Measurements from ENCODE around the gene OR2T3.
"Not testable (repeated sequence)": the region's sequence is repeated elsewhere in the genome, so short reads cannot be mapped to it uniquely, and the experiment has no call there.

Gene OR2T3, protein sequence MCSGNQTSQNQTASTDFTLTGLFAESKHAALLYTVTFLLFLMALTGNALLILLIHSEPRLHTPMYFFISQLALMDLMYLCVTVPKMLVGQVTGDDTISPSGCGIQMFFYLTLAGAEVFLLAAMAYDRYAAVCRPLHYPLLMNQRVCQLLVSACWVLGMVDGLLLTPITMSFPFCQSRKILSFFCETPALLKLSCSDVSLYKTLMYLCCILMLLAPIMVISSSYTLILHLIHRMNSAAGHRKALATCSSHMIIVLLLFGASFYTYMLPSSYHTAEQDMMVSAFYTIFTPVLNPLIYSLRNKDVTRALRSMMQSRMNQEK

DNA sequence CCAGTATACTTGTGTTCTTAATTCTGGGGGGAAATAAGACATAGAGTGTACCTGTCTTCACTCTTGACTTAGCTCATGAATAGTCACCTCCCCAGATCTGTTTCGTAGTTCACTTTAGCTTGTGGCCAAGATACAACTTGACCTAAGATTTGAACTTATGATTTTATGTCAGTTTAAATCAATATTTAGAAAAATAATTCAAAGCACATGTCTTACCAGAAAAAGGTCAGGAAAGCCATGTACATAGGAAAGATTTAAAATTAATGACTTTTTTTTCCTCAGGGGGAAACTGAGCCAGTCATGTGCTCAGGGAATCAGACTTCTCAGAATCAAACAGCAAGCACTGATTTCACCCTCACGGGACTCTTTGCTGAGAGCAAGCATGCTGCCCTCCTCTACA is at the start of gene OR2T3:
Gene OR2T3, plus strand, starts transcription at position 301 of the 400 bp plus-strand sequence. Its CDS starts 0 bp downstream, at position 301.
- DNase-seq (ENCODE audit: low spot score), result not testable (repeated sequence)

DNA sequence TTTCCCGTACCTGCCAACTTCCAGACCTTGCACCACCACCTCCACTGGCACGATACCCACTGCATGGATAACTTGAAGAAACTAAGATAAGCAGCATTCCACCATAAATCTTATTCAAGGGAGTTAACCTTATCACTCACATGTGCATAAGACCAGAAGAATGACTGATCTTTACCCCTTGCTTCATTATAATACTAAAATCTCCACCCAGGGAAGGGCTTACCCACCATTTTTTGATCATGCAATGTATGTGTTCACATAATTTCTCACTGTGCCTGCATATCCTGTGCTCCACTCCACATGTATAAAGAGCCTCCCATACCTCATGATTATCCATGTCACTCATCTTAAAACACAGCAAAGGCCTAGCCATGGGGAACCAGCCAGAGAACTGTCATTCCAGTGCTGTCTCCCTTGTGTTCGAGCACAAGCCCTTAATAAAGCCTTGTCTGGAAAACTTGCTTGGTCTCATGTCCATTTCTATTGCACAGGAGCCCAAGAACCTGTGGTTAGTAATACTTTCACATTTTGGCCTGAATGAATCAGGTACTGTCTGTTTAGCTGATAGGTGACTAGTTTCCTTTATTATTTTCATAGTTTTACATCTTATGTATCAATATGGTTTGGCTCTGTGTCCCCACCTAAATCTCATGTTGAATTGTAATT is 45.5 kb upstream of the OR2T3 start:
- DNase-seq (ENCODE audit: low spot score), result not testable (repeated sequence)

DNA sequence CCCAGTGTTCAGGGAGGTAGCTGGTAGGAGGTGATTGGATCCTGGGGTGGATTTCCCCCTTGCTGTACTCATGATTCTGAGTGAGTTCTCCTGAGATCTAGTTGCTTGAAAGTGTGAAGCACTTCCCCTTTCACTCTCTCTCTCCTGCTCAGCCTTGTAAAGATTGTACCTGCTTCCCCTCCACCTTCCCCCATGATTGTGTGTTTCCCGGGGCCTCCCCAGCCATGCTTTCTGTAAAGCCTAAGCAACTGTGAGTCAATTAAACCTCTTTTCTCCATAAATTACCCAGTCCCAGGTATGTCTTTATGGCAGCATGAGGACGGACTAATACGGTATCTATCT is 45.0 kb upstream of the OR2T3 start:
- not testable (repeated sequence) for DNase-seq (ENCODE audit: low spot score)

DNA sequence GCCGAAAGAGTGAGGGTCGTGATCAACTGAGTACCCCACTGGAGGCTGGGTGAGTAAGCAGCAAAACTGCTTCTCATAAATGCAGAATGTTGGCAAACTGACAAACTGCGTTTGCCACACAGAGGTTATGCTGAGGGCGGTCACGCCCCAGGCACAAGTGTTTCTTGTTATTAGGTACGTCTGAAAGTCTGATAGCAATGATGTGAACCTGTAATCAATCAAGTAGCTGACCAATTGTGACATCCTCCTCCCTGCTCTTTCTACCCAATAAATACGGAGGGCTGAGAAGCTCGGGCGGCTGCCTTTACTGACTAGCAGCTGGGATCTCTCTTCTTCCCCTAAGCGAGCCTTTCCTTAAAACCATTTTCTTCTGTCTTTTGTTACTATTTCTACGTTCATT is 41.5 kb upstream of the OR2T3 start:
- DNase-seq (ENCODE audit: low spot score), result not testable (repeated sequence)

DNA sequence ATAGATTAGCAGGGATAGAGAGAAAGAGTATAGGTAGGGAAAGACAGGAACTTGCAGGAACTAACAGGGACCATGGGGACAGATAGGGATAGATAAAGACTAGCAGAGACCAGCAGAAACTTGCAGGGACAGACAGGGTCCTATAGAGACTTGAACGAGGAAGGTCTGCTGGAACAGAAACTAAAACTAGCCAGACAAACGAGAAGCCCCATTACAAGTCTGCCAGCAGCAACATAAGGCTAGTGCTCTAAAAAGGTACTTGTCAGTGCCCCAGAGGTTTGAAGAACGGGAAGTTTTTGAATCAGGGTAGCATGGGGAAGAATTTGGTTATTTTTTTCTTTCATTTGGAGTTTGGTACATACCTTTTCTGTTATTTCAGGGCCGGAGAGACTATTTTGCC is 41.0 kb upstream of the OR2T3 start:
- not testable (repeated sequence) for DNase-seq (ENCODE audit: low spot score)

DNA sequence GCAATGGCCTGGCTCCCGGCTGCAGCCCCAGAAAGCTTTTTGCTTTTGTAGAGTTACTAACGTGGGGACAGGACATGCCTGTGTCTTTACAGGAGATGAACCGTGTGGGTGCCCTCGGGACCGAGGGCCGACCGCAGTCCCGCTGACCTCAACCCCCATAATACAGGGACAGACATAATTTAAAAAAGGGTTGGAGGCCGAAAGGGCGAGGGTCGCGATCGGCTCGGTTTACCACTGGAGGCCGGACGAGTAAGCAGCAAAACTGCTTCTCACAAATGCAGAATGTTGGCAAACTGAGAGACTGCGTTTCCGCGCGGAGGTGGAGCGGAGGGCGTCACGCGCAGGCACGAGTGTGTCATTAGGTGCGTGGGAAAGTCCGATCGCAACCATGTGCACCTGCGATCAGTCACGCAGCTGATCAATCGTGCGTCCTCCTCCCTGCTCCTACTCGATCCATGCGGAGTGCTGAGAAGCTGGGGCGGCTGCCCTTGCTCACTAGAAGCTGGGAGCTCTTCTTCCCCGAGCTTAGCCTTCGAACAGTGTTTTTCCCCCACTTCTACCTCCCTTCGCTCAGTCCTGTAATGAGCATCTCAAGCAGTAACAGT is 39.2 kb upstream of the OR2T3 start:
- not testable (repeated sequence) for DNase-seq (ENCODE audit: low spot score)

DNA sequence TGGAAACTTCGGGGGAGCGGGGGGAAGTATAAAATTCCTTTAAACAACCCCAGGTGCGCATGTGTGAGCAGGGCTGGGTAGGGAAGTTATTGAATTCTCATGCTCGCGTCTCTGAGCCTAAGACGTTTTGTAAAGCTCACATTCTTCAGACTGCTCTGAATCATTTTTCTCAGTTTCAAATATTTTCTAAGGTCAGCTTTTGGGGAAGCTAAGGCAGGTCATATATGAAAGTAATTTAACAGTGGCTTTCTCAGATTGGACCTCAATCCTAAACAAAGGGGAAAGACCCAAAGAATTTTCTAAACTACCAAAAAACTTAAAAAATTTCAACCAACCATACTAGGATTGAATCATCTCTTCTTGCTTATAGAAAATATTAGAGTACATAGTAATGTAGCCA is 38.2 kb upstream of the OR2T3 start:
- DNase-seq (ENCODE audit: low spot score), result not testable (repeated sequence)

DNA sequence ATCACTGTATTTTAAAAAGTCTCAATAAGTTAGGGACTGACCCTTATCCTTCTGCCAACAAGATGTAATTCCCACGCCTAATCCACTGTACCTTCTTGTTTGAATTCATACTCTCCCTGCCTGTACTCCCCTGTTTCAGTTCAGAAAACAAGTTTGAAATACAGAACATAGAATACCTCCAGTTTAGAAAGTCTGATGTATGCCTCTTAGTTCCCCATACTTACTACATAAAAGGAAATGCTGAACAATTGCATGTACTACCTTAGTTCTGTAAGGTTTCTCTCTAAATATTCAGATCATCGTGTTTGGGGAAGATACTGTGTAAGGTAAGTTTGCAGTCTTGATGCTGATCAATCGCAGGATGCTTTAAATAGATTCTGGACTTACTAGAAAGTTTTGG is 36.8 kb upstream of the OR2T3 start:
- not testable (repeated sequence) for DNase-seq (ENCODE audit: low spot score)

DNA sequence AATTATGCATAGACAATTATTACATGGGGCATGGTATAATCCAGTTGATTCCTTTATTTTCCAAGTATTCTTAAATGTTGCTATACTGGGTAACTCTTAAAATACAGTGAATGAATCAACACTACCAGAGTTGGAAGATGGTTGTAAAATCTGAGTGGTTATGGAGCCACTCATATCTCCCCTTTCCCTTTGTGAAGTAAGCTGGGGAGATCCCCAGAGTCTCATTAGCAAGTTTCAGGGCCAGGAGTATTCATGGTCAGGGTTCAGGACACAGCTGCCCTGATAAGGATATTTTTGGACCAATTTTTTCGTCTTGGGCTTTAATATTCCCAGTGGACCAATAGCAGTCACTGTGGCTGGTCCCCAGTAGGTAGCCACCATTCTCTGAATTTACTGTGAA is 34.5 kb upstream of the OR2T3 start:
- DNase-seq (ENCODE audit: low spot score), result not testable (repeated sequence)

DNA sequence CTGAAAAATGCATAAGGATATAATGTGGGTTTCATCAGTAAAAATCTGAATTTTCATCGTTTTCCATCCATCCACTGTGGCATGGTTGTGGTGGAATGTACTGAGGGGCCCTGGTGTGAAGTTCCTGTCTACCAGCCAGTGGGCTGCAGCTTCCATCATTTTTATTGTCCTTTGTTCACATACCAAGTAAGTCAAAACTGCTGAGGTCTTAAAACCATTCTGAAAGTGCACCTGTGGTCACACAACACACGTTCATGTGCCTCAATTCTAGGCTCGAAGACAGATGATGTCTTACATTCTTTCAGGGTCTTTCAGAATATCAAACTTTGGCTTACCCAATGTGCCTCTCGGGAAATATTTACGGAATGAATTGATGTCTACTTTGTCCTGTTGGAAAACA is 33.9 kb upstream of the OR2T3 start:
- DNase-seq (ENCODE audit: low spot score), result not testable (repeated sequence)

DNA sequence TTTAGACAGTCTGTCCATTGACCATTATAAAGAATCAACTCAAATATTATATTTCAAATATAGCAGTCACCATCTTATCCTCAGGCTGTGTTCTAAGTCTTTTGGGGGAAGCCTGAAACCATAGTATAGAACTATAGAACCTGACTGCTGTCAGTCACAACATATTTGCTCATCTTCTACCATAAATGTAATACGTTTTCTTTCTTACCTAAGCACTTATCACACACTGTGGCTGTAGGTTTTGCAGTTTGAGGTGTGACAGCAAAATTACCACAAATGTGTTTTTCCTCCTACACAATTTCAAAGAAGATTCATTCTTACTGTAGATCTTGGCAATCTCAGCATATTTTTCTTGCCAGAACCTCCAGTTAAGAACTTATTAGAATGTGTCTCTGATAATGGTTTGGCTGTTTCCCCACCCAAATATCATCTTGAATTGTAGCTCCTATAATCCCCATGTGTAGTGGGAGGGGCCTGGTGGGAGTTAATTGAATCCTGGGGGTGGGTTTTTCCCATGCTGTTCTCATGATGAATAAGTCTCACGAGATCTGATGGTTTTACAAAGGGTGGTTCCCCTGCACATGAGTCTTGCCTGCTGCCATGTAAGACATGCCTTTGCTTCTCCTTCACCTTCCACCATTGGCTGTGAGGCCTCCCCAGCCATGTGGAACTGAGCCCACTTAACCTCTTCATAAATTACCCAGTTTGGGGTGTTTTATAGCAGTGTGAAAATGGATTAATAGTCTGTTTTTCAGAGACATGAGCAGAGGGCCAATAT is 30.5 kb upstream of the OR2T3 start:
- not testable (repeated sequence) for DNase-seq (ENCODE audit: low spot score)

DNA sequence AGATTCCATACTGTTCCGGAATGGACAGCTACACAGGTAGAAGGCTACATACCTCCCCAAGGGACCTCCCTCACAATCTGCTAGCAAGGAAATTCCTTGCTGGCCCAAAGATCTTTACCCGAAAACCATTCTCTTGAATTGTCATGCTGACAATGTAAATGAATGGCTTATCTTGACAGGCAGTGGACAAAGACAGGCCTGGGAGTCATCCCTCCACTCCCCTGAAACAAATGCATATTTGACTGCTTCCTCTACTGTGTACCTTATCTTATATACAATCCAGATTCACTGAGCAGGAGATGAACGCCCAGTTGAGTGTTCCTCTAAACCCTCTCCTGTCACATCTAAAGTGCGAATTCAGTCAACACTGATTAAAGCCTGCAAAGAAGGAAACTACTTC is 28.5 kb upstream of the OR2T3 start:
- not testable (repeated sequence) for DNase-seq (ENCODE audit: low spot score)

DNA sequence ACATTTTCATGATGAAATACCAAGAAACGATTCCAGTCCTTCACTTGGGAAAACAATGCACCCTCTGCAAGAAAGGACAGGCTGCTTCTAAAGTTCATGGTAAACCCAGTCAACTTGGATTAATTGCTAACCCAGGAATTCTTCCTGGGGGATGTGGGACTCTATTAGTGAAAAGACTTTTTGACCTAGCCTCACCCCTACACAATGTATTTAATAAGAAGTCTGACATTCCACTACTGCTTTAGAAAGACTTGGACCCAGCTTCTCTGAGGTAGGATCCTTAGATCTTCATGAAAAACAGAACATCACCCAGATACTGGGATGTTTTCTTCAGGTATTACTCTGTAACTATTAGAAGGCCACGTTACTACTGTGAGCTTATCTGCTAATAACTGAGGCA is 27.8 kb upstream of the OR2T3 start, which contains the start of gene OR2T2:
Gene OR2T2, plus strand, starts transcription at position 239 of the 400 bp plus-strand sequence. CDS start 7,161 bp downstream, outside the sequence.
- DNase-seq (ENCODE audit: low spot score), result not testable (repeated sequence)

DNA sequence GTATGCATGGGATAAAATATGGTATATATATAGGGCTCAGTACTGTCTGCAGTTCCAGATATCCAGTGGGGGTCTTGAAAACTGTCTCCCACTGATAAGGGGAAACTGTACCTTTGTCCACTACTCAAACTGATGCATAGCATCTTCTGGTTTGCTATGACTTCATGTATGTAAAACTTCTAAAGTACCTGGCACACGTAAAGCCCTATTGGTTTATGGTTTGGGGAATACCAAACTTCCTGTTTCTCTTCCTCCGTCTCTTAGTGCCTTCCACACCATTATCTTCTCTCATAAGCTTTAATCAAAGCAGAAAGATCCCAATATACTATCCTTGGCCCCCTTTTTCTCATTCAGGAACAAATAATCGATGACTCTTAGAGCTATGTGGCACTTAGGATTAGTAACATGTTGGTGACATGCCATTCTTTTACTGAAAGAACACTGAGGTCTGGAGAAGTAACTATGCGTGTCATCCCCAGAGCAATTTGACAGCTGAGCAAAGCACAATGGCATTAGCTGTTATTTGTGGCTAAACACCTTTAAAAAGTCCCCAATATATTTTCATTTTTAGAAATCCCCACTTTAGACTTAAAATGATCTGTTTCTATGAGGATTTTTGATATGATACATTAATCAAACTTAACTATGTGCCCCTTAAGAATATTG is 24.6 kb upstream of the OR2T3 start:
- not testable (repeated sequence) for DNase-seq (ENCODE audit: low spot score)

DNA sequence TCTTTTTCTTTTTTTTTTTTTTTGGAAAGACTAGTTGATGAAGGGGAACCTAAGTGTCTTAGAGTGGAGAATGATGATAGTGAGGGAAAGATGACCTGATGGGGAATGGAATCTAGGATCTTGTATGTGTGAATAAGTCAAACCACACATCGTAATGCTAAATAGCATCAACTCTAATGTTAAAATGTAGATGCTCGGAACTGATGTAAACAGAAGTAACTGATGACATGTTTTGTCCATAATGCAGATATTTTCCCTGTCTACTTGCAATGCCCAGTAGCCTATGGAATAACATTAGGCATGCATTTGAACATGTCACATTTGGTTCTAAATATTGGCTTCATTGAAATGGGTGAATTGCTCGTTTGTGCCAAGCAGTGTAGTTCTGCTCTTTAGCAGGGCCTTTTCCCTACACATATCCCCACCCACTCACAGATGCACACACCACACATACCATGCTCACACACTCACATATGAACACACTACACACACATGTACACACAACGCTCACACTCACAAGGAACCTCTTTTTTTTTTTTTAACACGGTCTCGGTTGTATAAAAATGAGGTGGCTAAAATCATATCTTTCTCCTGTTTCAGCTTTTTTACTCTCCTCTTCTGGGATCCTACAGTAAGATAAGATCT is 23.2 kb upstream of the OR2T3 start:
- not testable (repeated sequence) for DNase-seq (ENCODE audit: low spot score)

DNA sequence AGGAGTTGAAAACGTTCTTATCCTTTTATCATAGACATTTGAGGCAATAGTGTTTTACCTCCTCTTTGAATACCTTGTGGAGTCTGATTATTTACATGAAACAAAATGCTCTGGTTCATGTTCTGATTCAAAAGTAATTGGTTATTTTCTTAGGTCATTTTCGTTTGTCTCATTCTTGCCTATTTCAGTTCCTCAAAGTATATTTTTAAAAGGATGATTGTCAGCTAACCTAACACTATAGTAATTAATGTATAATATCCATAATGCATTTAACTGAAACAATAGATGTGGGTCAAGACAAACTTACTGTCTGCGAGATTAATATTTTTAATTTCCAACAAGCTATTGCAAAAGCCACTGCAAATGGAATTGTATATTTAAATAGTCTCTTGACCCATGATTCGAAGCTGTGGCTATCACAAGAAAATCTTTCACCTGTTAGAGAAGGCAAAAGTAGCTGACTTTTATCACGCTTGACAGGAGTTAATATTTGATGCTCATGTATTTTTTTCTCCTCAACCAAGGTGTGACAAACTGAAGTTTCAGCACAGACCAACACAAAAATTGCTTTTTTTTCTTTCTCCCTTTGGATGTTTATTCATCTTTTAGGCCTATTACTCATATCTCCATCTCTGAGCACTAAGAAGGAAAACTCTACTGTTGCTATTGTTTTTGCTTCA is 22.5 kb upstream of the OR2T3 start:
- DNase-seq (ENCODE audit: low spot score), result not testable (repeated sequence)

DNA sequence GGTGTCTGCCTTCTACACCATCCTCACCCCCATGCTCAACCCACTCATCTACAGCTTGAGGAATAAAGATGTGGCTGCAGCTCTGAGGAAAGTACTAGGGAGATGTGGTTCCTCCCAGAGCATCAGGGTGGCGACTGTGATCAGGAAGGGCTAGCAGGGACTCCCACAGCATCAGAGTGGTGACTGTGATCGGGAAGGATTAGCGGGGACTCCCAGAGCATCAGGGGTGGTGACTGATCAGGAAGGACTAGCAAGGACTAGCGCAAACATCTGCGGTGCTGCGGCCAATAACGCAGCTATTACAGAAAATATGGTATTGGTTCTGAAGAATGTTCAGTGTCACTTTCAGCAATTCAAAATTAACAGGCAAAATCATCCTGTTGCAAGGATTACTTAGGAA is 19.5 kb upstream of the OR2T3 start:
- DNase-seq (ENCODE audit: low spot score), result not testable (repeated sequence)

DNA sequence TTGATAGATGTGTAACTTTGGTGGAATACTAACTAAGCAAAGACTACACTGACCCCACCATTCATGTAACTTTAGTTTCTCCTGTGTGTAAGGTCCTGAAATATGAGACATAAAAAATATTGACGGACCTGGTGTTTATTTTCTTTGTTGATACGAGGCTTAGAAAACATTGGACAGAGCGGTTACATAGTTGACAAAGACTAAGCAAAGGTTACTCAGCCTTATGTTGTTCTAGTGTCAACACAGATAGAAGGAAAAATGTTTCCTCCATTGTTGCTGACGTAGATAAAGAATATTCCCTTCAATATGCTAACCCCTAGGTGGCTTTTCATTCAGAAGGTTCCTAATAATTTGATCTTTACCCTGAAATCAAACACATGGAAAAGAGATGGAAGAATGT is 18.1 kb upstream of the OR2T3 start:
- DNase-seq (ENCODE audit: low spot score), result not testable (repeated sequence)

DNA sequence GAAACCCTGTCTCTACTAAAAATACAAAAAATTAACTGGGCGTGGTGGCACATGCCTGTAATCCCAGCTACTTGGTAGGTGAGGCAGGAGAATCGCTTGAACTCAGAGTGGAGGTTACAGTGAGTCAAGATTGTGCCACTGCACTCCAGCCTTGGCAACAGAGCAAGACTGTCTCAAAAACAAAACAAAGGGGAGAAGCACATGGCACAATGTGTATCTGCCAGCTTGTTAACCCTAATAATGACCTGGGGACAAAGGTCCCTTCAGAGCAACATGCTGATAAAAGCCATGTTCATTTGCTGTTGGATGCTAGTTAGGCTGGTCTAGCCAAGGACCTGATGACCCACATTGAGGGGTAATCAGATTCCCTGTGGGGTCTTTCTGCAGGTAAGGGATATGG is 16.5 kb upstream of the OR2T3 start:
- not testable (repeated sequence) for DNase-seq (ENCODE audit: low spot score)

DNA sequence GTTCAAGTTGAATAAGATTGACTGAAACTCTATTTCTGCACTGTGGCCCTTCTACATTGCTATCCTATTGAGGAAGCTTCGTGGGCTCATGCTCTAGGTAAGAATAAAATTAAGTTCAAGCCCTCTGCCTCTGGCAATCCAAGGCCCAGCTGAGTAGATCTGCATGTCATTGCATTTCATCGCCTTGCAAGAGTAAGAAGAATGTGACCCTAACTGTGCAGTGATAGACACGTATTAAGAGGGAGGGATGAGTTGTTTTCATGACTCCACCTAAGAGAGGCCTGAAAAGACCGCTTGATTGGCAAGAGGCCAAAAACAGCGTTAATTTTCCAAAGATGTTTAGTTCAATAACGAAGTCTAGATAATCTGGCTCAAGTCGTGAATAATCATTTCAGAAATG is 14.0 kb upstream of the OR2T3 start:
- DNase-seq (ENCODE audit: low spot score), result not testable (repeated sequence)

DNA sequence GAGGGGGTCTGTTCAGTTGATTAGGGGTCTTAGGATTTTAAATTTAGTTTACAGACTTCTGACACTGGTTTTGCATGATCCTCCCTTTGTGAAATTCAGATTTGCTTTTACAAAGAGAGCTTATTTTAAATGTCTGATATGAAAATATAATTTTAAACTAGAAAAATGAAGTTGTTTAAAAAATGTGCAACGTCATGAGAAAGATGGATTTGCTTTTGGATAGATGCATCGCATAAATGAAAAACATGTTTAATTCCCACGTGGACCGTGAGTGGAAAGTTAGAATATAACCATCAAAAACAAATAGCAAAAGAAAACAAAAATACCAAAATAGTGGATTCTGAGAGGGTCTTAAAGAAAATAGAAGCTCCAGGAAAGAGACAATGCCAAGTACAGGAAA is 2.0 kb upstream of the OR2T3 start:
- no peak for DNase-seq (ENCODE audit: low spot score)
